Stomach (tissue), 4 donors: ENCODE measurements around the gene LRPPRC.

Source experiments
- EP300 ChIP-seq: sonication (generic); formaldehyde crosslinking; IDR thresholded peaks from one replicate; pipeline ENCODE4 v1.6.1; 2017; ENCODE audit warnings: antibody characterized with exemption
- POLR2AphosphoS5 ChIP-seq, 3 donors: sonication (generic); formaldehyde crosslinking; IDR thresholded peaks; one replicate each; pipeline ENCODE4 v1.6.1; 2016; ENCODE audit warnings: antibody characterized with exemption in 3 of 3

- TF ChIP-seq POLR2AphosphoS5 (IDR thresholded peaks at IDR 0.05) (no peak), EP300 (no peak)
Observed at GRCh38 chr2:43941359-43941758, 54.4 kb downstream of the LRPPRC start.
